GM10266 (cell line): ENCODE results near the gene SCEL.
"Not testable (repeated sequence)": the region's sequence is repeated elsewhere in the genome, so short reads cannot be mapped to it uniquely, and the experiment has no call there.

ENCODE experiments used
- DNase-seq: peaks from one replicate; pipeline ENCODE4 v3.0.0; 2012; ENCODE audit errors: extremely low spot score
- CTCF ChIP-seq: IDR thresholded peaks from 2 replicates; pipeline ENCODE4 v1.5.1; 2012; ENCODE audit warnings: mild to moderate bottlenecking, low read depth; ENCODE audit not compliant: control insufficient read depth, insufficient read depth; ENCODE audit errors: missing control alignments

SCEL gene

GRCh38 chr13:77511552-77511951 is 24.0 kb upstream of the SCEL start:
- DNase-seq: no peak
- TF ChIP-seq CTCF: no peak

- no peak for TF ChIP-seq CTCF
- no peak for DNase-seq
These were observed 21.7 kb upstream of the SCEL start for GRCh38 chr13:77513719-77514335.

GRCh38 chr13:77514336-77514726 is 21.2 kb upstream of the SCEL start:
- DNase-seq: no peak
- TF ChIP-seq CTCF: no peak

- TF ChIP-seq CTCF: no peak
- no peak for DNase-seq
These were observed 19.7 kb upstream of the SCEL start for GRCh38 chr13:77515785-77516184.

- DNase-seq: no peak
- no peak for TF ChIP-seq CTCF
These were observed 19.1 kb upstream of the SCEL start for GRCh38 chr13:77516342-77516789.

- TF ChIP-seq CTCF: no peak
- no peak for DNase-seq
These were observed 17.2 kb upstream of the SCEL start for GRCh38 chr13:77518266-77518665.

- not testable (repeated sequence) for DNase-seq
These were observed 16.1 kb upstream of the SCEL start for GRCh38 chr13:77519396-77519795.

- TF ChIP-seq CTCF: no peak
- no peak for DNase-seq
These were observed 15.7 kb upstream of the SCEL start for GRCh38 chr13:77519808-77520207.
